HG03103 (cell line): ENCODE data around the gene SPACA6.

Experiments used
- ATAC-seq: cut with Tn5 transposase; IDR thresholded peaks from one replicate; pipeline ENCODE4 v1.9.1; 2021; ENCODE audit warnings: low read depth; ENCODE audit not compliant: unreplicated experiment

SPACA6 gene

DNA sequence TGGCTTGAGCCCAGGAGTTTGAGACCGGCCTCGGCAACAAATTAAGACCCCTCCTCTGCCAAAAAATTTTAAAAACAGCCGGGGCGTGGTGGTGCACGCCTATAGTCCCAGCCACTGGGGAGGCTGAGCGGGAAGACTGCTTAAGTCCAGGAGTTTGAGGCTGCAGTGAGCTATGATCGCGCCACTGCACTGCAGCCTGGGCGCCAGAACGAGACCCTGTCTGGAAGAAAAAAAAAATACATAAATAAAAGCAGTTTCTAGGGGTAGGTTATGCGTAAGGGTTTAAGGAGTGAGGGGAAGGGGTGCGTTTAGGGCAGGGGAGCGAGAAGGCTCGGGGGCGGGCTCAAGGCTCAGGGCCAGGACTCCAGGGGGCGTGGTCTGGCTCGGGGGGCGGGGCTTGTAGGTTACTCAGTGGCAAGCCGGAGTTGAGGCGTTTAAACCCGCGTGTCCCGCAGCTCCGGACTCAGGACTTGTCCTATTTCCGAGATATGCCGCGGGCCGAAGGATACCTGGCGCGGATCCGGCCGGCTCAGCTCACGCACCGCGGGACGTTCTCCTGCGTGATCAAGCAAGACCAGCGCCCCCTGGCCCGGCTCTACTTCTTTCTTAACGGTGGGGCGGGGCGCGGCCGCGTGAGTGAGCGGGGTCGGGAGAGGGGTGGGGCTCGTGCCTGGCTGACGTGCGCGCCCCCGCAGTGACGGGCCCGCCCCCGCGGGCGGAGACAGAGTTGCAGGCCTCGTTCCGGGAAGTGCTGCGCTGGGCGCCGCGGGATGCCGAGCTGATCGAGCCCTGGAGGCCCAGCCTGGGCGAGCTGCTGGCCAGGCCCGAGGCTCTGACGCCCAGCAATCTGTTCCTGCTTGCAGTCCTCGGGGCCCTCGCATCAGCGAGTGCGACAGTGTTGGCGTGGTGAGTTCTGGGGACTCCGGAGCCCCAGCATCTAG lies 10.7 kb downstream of the SPACA6 start:
- peak; percentile 91 for ATAC-seq

DNA sequence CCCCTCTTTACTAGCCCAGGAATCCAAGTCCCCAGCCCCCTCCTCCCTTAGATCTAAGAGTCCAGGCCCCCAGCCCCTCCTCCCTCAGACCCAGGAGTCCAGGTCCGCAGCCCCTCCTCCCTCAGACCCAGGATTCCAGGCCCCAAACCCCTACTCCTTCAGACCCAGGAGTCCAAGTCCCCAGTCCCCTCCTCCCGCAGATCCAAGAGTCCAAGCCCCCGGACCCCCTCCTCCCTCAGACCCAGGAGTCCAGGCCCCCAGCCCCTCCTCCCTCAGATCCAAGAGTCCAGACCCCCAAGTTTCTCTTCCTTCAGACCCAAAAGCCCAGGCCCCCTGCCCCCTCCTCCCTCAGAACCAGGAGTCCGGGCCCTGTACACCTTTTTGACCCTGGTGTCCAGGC lies 11.5 kb downstream of the SPACA6 start:
- no peak for ATAC-seq

DNA sequence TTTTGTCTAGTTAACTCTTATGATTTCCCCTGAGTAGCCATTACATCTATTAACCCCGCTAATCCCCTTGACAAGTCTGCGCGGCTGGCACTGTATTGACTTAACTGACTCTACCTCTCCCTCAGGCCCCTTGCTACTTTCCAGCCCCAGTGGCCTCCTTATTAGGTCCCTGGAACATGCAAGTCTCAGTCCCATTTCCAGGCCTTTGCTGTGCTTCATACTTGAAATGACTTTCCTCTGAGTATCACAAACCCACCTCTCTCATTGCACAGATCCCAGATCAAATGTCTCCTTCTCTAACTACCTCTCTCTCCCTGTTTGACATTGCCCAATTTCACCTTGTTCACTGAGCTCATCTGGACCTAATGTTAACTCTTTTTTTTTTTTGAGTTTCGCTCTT lies 13.2 kb downstream of the SPACA6 start:
- no peak for ATAC-seq

DNA sequence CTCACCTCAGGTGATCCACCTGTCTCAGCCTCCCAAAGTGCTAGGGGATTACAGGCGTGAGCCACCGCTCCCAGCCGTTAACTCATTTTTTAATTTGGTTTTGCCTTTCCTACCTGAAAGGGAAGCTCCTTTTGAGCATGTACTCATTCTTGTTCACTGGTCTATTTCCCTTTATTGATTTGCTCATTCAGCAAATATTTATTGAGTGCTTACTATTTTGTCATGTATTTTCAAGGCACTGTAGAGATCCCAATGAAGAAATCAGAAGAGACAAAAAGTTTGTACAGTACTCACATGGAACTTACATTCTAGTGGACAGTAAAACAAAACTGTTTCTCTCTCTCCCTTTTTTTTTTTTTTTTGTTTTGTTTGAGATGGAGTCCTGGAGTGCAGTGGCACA lies 13.8 kb downstream of the SPACA6 start:
- ATAC-seq: no peak

DNA sequence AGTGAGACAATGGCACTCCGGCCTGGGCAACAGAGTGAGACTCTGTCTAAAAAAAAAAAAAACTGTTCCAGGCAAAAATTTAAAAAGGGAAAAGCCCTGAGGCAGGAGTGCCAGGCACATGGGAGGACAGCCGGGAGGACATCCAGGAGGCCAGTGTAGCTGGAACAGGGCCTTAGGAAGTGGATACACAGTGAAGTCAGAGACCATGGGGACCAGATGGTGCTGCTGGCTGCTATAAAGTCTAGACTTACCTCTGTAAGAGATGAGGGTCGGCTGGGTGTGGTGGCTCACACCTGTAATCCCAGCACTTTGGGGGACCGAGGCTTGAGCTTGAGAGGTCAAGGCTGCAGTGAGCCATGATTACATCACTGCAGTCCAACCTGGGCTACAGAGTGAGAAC lies 15.7 kb downstream of the SPACA6 start:
- no peak for ATAC-seq

DNA sequence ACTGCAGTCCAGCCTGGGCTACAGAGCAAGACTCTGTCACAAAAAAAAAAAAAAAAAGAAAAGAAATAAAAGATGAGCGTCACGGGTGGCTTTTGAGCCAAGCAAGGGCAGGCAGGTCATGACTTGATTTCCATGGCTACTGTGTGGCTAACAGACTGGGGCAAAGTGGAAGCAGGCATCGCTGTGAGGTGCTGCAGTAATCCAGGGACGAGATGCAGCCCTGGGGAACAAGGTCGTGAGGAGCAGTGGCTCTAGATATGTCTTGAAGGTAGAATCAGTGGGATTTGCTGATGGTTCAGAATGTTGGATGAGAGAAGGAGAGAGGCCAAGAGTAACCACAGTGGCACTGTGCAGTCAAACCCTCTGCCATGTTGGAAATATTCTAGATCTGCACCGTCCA lies 16.4 kb downstream of the SPACA6 start:
- ATAC-seq: no peak

DNA sequence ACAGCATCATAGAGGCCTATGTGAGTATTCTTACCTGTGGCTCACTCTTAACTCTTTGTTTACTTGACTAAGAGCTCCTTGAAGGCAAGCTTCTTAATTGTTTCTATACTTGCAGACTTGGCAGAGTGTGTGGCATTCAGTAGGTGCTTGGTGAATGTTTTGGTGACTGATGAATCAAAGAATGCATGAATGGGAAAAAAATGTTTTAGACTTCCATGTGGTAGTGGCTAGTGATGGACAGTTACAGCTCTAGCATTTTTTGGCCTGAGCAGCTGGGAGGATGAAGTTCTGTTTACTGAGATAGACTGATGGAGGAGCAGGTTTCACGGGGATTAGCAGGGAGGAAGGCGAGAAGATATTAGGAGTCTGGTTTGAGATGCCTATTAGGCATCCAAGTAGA lies 17.0 kb downstream of the SPACA6 start:
- ATAC-seq: no peak

DNA sequence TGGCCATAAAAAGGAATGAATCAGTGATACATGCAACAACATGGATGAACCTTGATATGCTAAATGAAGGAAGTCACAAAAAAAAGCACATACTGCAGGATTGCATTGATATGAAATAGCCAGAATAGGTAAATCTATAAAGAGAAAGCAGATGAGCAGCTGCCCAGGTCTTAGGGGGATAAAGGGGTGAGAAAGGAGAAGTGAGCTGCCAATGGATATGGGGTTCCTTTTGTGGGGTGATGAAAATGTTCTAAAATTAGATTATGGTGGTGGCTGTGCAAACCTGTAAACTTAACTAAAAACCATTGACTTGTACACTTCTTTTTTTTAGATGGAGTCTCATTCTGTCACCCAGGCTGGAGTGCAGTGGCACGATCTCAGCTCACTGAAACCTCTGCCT lies 18.6 kb downstream of the SPACA6 start:
- no peak for ATAC-seq

DNA sequence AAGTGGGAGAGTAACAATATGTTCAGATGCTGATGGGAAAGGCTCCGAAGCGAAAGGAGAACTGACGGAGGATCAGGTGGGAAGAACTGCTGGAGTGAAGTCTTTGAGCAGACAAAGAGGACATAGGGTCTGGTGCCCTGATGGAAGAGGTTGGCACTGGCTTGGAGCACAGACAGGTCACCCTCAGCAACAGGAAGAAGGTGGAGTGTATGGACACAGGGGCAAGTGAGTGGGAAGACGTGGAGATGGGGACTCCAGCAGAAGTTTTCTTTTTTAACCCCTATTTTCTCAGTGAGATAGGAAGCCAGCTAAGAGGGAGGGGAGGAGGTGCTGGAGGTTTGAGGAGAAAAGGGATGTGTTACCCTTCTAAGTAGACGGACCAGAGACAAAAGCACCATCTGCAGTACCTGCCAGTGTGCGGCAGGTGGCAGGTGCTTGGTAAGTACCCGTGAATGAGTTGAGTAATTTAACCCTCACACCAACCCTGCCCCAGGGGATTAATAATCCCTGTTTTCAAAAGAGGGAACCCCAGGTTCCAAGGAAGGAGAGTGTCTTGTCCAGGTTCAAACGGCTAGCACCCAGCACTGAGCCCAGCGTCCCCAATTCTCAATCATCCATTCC lies 19.4 kb downstream of the SPACA6 start:
- no peak for ATAC-seq

DNA sequence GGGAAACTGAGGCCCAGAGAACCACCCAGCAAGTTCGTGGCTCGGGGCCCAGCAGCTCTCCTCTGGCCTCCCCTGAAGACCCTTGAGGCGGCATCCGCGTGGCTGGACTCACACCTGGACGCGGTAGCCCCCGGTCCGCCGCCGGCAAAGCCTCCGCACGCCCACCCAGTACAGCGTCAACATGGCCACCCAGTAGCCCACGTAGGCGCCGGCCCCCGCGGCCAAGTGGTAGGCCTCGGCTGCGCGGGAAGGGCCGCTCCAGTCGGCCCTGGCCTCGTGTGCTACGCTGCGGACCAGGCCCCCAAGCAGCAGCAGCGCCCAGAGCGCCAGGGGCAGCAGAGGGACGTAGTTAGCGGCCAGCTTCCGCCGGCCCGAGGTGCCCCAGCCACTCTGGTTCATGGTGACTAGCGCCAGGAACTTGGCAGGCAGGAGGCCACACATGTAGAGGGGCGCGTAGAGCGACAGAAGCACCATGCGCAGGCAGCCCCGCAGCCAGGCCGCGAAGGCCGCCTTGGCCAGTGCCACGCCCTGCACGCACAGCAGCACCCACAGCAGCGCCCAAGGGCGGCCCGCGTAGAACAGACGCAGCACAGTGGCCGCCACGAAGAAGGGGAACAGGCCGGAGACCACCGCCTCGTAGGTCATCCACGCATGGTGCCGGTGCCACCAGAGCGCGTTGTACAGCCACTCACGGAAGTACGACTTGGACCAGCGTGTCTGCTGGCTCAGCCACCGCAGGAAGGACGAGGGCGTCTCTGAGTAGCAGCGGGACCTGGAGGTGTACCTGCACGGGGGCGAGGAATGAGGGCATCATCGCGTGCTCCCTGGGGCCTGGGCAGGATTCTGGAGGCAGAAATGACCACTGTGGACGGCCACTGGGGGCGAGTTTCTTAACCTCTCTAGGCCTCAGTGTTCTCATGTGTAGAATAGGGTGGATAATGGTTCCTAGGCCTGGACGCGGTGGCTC lies 20.5 kb downstream of the SPACA6 start:
- no peak for ATAC-seq

DNA sequence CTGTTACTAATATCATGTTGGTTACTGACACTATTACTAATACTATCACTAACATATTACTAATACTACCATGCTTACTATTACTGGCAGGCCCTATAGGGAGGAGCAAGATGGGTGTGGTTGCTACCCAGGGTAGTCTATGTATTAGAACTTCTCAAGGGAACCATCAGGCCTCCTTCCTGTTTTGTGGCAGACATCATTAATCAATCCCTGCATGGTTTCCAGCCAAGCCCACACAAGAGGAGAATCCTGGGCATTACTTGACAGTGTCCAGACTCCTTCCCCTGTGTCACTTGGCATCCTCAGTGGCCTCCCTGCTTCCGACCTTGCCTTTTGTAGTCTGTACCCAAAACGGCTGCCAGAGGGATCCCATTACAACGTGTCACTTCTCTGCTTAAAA lies 21.7 kb downstream of the SPACA6 start:
- no peak for ATAC-seq

DNA sequence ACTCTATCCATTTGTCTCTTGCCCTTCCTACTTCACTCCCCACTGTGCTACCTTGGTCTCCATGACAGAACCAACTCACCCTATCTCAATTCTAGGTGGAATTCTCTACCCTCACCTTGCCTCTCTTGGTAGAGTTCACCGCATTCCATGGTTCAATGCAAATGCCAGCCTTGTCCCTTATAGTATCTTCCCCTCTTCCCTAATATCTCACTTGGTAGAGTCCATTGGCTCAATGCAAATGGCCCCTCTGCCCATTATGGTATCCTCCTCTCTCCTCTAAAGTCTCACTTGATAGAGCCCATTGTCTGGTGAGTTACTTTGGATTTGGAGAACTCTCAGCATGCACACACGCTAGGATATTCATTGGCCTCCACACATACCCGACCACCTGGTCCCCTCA lies 22.7 kb downstream of the SPACA6 start:
- no peak for ATAC-seq

DNA sequence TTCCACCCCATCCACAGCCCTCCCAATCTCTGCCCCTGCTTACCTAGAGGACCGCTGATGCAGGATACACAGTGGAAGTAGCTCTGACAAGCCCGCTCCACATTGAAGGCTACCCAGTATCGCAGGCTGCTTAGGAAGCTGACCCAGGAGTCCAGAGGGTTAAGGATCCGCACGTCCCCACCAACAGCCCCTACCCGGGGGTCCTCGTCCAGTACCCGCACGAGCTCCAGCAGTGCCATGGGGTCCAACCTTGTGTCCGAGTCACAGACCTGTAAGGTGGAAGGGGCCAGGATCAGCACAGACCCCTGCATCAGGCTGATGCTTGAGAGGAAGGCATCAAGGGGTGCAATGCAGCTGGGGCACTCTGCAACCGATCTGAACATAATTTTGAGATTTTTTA lies 23.8 kb downstream of the SPACA6 start:
- ATAC-seq: no peak

DNA sequence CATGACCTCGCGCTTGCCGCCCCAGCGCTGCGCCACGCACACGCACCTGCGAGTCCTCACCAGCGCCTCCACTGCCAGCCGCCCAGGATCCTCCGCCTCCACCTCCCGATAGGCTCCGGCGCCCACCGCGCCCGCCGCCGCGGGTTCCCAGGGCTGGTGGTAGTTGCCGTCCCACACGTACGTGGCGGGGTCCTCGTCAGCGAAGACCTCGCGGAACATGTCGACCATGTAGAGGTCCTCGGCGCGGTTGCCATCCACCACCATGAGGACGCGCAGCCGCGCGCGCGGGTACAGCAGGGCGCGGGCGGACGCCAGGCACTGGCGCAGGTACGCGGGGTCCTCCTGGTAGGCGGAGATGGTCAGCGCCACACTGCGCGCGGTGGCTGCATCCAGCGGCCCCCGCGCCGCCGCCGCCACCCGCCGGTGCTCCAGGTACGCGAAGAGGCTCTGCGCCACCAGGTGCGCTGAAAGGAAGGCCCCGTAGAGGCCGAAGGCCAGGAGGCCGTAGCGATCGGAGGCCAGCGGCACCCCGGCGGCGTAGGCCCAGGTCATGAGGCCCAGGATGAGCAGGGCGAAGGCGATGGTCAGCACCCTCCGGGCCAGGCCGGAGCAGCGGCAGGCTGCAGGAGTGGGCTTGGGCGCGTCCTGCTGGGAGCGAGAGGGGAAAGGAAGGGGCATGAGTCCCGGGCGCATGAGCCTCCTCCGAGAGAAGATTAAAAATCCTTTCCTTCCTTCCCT lies 26.3 kb downstream of the SPACA6 start:
- no peak for ATAC-seq

DNA sequence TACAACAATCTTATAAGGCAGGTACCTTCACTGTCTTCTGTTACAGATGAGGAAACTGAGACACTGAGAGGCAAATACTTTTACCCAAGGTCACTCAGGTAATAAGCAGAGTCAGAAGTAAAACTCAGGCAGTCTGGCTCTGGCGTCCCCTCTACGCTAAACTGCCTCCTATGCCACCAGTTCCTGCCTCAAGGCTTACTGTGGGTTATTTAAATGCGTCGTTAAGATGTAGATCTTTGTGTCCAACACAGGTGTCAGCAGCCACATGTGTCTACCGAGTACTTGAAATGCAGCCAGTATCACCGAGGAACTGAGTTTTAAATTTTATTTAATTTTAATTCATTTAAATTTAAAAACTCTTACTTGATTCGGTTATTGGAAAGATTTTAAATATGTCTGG lies 28.8 kb downstream of the SPACA6 start:
- ATAC-seq: no peak

DNA sequence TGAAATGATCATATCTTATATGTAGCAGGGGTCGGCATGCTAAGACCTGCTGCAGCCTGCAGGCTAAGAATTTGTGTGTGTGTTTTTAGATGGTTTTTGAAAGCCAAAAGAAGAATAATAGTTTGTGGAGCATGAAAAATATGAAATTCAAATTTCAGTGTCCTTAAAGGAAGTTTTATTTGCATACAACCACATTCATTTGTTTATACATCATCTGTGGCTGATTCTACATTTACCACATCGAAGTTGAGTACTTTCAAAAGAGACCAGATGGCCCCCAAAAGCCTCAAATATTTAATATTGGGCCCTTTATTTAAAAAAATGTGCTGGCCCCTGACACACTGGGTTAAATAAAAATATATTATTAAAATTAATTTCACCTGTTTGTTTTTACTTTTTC lies 29.4 kb downstream of the SPACA6 start:
- ATAC-seq: no peak

DNA sequence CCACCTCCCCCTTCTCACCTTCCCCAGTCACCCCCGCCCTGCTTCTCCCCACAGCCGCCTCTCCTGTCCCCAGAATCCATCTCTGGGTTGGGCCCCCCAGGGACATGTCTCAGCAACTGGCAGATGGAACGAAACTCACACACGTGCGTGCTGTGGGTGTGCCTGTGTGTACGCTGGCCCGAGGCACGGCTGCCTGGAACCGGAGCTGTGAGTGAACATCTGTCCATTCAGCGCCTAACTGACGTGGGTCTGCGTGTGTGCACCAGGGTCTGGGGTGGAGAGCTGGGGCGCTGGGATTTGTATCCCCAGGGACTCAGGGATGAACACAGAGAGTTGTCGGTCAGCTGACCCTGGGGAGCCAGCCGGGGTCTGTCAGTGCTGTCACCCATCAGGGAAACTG lies 31.4 kb downstream of the SPACA6 start:
- no peak for ATAC-seq

DNA sequence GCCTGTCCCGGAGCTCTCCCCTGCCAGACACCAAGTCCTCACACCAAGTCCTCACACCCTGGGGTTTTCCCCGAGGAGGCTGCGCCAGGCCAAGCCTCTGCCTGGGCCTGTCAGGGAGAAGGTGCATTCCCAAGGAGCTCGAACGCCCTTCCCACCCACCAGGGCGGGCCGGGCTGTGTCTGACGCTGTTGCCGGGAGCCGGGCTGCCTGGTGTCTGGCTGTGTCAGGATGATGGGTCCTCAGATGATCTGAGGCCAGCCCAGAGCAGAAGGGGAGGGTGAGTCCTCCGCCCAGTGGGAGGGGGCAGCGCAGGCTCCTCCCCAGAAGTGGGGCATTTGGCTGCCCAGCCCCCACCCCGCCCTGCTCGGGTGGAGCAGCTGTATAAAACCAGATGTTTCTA lies 32.9 kb downstream of the SPACA6 start:
- ATAC-seq: no peak

DNA sequence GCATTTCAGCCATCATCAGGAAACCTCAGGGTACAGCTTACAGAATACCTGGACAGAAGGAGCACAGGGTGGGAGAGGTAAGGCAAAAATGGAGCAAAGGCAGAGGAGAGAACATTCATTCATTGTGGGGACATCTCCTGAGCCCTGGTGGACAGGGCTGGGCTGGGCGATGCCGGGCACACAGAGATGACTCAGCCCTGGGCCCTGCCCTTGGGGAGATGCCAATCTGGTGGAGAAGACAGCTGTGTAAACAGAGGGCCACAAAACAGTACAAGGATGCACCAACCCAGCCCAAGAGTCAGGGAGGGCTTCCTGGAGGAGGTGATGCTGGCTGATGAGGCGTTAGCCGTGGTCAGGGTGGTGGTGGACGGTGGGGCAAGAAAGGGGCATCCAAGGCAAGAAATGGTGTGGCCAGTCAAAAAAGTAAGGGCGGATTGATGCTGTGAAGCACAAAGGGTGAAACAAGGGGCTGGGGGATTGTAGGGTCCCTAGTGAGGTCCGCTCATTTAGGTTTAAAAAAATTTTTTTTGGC lies 34.3 kb downstream of the SPACA6 start:
- ATAC-seq: no peak

DNA sequence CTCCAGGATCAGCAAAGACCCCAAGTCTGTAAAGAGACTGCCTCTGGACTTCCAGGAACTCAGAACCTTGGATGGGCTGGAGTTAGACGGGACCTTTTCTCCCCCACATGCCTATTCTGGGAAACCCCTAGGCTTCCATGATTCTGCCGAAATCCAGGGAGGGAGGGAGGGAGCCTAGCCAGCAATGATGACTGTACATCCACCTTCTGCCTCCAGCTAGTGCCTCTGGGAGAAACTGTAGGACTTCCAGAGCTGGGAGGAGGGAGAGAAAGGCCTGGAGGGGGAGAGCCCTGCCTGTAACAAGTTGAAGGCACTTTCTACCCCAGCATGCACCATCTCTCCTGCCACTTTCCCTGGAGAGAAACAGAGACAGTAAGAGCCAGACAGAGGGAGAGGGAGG lies 36.7 kb downstream of the SPACA6 start:
- no peak for ATAC-seq
